Hepatocyte (in vitro differentiated cells): ENCODE data around the gene ZSCAN29. TPM values are rescaled to one million over a fixed set of nuclear protein-coding genes. Genes with fewer than 3 reads are reported as not detected.

ENCODE experiments used
- DNase-seq: peaks from one replicate; pipeline ENCODE4 v3.0.0-alpha.2; 2016; ENCODE audit warnings: low spot score
- H2AFZ ChIP-seq: fragments of 200-600 bp; sonication (generic); 2 replicates; pipeline ENCODE4 v1.6.0; 2016; ENCODE audit warnings: antibody characterized with exemption, mild to moderate bottlenecking
- H3K27ac ChIP-seq: fragments of 200-600 bp; sonication (generic); 2 replicates; pipeline ENCODE4 v1.5.1; 2016; ENCODE audit warnings: mild to moderate bottlenecking
- H3K27me3 ChIP-seq: fragments of 200-600 bp; sonication (generic); 2 replicates; pipeline ENCODE4 v1.6.1; 2016
- H3K36me3 ChIP-seq: fragments of 200-600 bp; sonication (generic); replicated peaks from 2 replicates; pipeline ENCODE4 v1.5.1; 2016; ENCODE audit warnings: low read depth; ENCODE audit not compliant: insufficient read depth
- H3K4me1 ChIP-seq: fragments of 200-600 bp; sonication (generic); 2 replicates; pipeline ENCODE4 v1.5.1; 2016; ENCODE audit warnings: mild to moderate bottlenecking, moderate library complexity; ENCODE audit not compliant: insufficient read depth
- H3K4me2 ChIP-seq: fragments of 200-600 bp; sonication (generic); 2 replicates; pipeline ENCODE4 v1.6.0; 2016
- H3K4me3 ChIP-seq: fragments of 200-600 bp; sonication (generic); 2 replicates; pipeline ENCODE4 v1.5.1; 2016; ENCODE audit warnings: mild to moderate bottlenecking
- H3K79me2 ChIP-seq: fragments of 200-600 bp; sonication (generic); 2 replicates; pipeline ENCODE4 v1.6.0; 2017; ENCODE audit warnings: mild to moderate bottlenecking
- H3K9me2 ChIP-seq: fragments of 200-600 bp; sonication (generic); replicated peaks from 2 replicates; pipeline ENCODE4 v1.6.0; 2017; ENCODE audit warnings: mild to moderate bottlenecking; ENCODE audit not compliant: insufficient read depth
- H3K9me3 ChIP-seq: fragments of 200-600 bp; sonication (generic); 2 replicates; pipeline ENCODE4 v1.5.1; 2016; ENCODE audit warnings: low read depth, mild to moderate bottlenecking
- H4K20me1 ChIP-seq: fragments of 200-600 bp; sonication (generic); 2 replicates; pipeline ENCODE4 v1.6.0; 2016; ENCODE audit warnings: mild to moderate bottlenecking; ENCODE audit not compliant: insufficient read depth, poor library complexity, severe bottlenecking
- CTCF ChIP-seq: fragments of 200-600 bp; sonication (generic); IDR thresholded peaks from 2 replicates; pipeline ENCODE4 v1.5.1; 2016; ENCODE audit warnings: antibody characterized with exemption, mild to moderate bottlenecking; ENCODE audit not compliant: poor library complexity
- EZH2 ChIP-seq: fragments of 200-600 bp; sonication (generic); IDR thresholded peaks from 2 replicates; pipeline ENCODE4 v1.6.1; 2016; ENCODE audit warnings: antibody characterized with exemption, mild to moderate bottlenecking, borderline replicate concordance
- EZH2phosphoT487 ChIP-seq: fragments of 200-600 bp; sonication (generic); IDR thresholded peaks from one replicate; pipeline ENCODE4 v1.6.1; 2018; ENCODE audit warnings: antibody characterized with exemption, mild to moderate bottlenecking, low read depth, moderate library complexity; ENCODE audit not compliant: unreplicated experiment, severe bottlenecking
- WGBS: methylation state at CpG from one replicate; pipeline ENCODE4 v1.1.6; 2016; ENCODE audit warnings: low lambda C conversion rate; ENCODE audit errors: missing lambda C conversion rate; 5-methylcytosine and 5-hydroxymethylcytosine counted together
- polyA plus RNA-seq: library from polyadenylated mRNA; unstranded; fragments of >200 nt; fragmentation: Nextera tagmentation; extraction: Ambion mirVana; gene quantifications from 2 replicates; pipeline ENCODE4 v1.2.1, GENCODE V29; 2016
- total RNA-seq: library from RNA; depleted of rRNA; stranded (reverse); fragments of >200 nt; gene quantifications from 2 replicates; pipeline ENCODE4 v1.2.3, GENCODE V29; 2014

The ZSCAN29 gene
- total and polyA plus RNA-seq, 2 experiments from 2014 or later = 9.8 to 30.3 TPM

- no peak for TF ChIP-seq EZH2phosphoT487
- TF ChIP-seq EZH2 = no peak
- TF ChIP-seq CTCF = no peak
- H4K20me1 ChIP-seq = no peaks in the 10 kb centered on the region
- 100% methylated on average over 1 of the region's 1 CpG for WGBS
- H3K79me2 ChIP-seq = no peaks in the 10 kb centered on the region
- no peak overlapping the region for H2AFZ ChIP-seq
- H3K27me3 ChIP-seq = peaks cover 5% of the 10 kb centered on the region
- no peaks in the 10 kb centered on the region for H3K9me3 ChIP-seq
- DNase-seq = no peak
- H3K4me1 ChIP-seq = no peaks in the 10 kb centered on the region
- H3K4me2 ChIP-seq = no peak overlapping the region
- H3K9me2 ChIP-seq = no peaks in the 10 kb centered on the region
- no peak overlapping the region for H3K27ac ChIP-seq
- H3K4me3 ChIP-seq = no peak overlapping the region
- no peaks in the 10 kb centered on the region for H3K36me3 ChIP-seq
Measured at GRCh38 chr15:43316971-43317346, 53.9 kb downstream of the ZSCAN29 start.

- no peaks in the 10 kb centered on the region for H3K4me1 ChIP-seq
- TF ChIP-seq EZH2phosphoT487 = no peak
- TF ChIP-seq EZH2 = no peak
- no peak for TF ChIP-seq CTCF
- H3K36me3 ChIP-seq = no peaks in the 10 kb centered on the region
- no peak overlapping the region for H3K4me2 ChIP-seq
- H4K20me1 ChIP-seq = no peaks in the 10 kb centered on the region
- H3K27ac ChIP-seq = no peak overlapping the region
- no peaks in the 10 kb centered on the region for H3K9me2 ChIP-seq
- no peak overlapping the region for H2AFZ ChIP-seq
- DNase-seq = no peak
- no peaks in the 10 kb centered on the region for H3K27me3 ChIP-seq
- H3K79me2 ChIP-seq = no peaks in the 10 kb centered on the region
- no peak overlapping the region for H3K4me3 ChIP-seq
- WGBS = 66% methylated on average over 6 of the region's 6 CpGs
- no peaks in the 10 kb centered on the region for H3K9me3 ChIP-seq
Measured at GRCh38 chr15:43316016-43316970, 54.5 kb downstream of the ZSCAN29 start.

GRCh38 chr15:43314171-43314570 lies 56.7 kb downstream of the ZSCAN29 start:
- Histone ChIP-seq H4K20me1 (no peaks in the 10 kb centered on the region), H3K27me3 (peaks cover 3% of the 10 kb centered on the region), H3K36me3 (no peaks in the 10 kb centered on the region), H3K9me2 (no peaks in the 10 kb centered on the region), H3K4me1 (no peaks in the 10 kb centered on the region), H3K27ac (no peak overlapping the region), H3K4me3 (no peak overlapping the region), H3K79me2 (no peaks in the 10 kb centered on the region), H3K4me2 (no peak overlapping the region), H2AFZ (no peak overlapping the region), H3K9me3 (no peaks in the 10 kb centered on the region)
- 88% methylated on average over 3 of the region's 3 CpGs for WGBS
- DNase-seq = no peak
- no peak for TF ChIP-seq EZH2phosphoT487
- no peak for TF ChIP-seq EZH2
- no peak for TF ChIP-seq CTCF
